ENCODE data around the gene ZNF789.
A peak's percentile ranks its signal among the peaks of the same experiment; 100 is the strongest.
"Not testable (repeated sequence)": the region's sequence is repeated elsewhere in the genome, so short reads cannot be mapped to it uniquely, and the experiment has no call there.

ZNF789 gene

DNA sequence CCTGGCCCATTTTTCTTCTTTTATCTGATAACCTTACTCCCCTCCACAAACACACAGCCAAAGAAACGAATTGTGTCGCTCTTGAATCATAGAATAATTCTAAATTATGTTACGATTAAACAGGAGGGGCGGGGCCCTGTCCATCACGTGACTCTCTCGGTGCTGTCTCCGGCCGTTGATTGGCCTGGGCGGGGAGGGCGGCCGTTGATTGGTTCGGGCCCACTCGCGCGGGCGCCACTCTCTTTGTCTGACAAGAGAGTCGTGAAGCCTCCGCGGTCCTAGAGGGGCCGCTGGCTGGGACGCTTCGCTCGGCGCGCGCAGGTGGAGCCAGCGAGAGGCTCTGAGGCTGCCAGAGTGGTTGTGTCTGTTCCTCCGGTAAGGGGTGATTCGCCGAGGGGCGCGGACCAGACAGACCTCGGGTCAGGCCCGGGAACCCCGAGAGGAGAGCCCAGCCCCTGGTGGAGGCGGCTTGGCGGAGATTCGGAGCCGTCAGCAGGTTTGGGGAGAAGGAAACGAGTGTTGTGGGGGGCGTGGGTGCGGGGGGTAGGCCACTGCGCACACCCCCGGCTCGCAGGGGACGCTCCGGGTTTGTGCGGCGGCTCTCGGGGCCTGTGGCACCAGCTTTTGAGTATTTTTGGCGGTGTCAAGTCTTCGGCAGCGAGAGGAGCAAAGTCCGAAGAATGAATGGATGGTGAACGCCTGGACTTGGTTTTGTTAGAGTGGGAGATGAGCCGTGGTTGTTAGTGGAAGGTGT lies at the start of gene ZNF789:
TSS of gene ZNF789 (plus strand) at position 330 of the 754 bp plus-strand sequence. CDS start 3,567 bp downstream, outside the sequence.
- DNase-seq = peak; percentile 96

DNA sequence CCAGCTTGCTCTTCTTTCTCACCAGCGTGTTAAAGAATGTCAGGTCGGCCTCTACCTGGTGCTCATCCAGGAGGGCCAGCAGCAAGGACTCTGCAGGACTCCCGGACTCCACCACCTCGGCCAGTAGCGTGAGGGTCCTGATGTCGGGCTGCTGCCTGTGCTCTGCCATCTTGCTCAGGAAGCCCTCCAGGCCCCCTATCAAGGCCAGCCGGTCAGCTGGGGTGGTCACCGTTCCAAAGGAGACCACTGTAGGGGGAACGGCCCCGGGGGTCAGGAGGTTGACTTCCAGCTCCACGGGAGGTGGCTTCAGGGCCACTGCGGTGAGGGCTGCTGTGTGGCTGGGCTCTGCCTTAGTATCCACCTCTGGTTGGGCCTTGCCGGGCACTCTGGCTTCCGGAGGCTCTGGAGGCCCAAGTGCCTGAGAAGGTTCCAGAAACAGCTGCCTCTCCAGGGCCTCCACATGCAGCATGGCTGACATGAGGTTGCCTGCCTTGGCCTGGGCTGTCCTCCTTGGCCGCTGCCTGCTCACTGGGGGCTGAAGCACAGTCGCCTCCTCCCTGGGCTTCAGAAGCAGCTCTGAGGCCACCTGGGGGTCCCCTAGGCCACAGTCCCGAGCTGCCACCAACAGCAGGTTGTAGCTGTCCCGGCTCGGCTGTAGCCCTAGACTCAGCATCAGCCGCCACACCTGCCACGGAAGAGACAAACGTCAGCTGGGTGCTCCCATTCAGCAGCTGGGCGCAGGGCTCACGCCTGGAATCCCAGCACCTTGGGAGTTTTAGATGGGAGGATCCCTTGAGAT lies 47.6 kb upstream of the ZNF789 start:
- DNase-seq = no peak

DNA sequence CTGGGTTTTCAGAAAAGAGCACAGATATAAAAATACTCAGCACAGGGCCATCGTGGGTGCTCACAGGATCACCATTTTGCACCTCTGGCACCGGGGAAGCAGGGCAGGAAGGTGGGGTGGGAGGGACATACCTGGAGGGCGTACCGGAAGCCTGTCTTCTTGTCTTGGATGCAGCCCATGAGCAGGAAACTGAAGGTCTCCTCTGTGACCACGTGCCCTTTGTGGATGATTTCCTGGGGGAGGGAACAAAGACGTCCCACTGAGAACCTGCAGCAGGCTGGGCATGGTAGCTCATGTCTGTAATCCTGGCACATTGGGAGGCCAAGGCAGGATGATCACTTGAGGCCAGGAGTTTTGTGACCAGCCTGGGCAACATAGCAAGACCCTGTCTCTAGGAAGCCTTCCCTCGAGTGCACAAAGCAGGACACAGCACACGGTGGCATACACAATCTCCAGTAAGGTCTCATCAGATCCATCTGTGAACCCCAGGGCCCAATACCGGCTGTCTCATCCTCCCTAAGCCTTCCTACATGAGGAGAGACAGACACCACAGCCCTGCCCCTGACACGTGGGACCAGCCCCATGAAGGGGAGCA lies 43.6 kb upstream of the ZNF789 start:
- no peak for DNase-seq

DNA sequence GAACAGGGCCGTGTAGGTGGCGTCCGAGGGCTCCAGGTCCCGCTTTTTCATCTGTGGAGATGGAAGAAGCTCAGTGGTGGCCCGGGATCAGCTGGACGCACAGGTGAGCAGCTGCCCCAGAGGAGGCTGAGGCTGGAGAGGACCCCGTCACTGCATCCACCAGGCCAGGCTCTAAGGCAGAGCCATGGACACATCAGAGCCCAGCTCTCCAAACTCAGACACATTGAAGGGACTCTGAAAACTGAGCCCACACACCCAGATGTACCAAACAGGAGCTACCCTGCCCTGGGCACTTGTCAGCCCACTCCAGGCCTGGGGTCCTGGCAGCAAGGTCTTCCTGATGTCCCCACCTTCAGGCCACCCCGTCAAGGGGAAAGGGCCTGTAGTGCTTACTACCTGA lies 42.9 kb upstream of the ZNF789 start:
- no peak for DNase-seq

DNA sequence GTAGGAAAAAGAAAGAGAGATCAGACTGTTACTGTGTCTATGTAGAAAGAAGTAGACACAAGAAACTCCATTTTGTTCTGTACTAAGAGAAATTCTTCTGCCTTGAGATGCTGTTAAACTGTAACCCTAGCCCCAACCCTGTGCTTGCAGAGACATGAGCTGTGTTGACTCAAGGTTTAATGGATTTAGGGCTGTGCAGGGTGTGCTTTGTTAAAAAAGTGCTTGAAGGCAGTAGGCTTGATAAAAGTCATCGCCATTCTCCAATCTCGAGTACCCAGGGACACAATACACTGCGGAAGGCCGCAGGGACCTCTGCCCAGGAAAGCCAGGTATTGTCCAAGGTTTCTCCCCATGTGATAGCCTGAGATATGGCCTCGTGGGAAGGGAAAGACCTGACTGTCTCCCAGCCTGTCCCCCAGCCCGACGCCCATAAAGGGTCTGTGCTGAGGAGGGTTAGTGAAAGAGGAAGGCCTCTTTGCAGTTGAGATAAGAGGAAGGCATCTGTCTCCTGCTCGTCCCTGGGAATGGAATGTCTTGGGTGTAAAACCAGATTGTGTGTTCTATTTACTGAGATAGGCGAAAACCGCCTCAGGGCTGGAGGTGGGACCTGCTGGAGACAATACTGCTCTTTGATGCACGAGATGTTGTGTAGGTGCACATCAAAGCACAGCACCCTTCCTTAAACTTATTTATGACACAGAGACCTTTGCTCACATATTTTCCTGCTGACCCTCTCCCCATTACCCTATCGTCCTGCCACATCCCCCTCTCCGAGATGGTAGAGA lies 40.7 kb upstream of the ZNF789 start:
- DNase-seq = not testable (repeated sequence)

DNA sequence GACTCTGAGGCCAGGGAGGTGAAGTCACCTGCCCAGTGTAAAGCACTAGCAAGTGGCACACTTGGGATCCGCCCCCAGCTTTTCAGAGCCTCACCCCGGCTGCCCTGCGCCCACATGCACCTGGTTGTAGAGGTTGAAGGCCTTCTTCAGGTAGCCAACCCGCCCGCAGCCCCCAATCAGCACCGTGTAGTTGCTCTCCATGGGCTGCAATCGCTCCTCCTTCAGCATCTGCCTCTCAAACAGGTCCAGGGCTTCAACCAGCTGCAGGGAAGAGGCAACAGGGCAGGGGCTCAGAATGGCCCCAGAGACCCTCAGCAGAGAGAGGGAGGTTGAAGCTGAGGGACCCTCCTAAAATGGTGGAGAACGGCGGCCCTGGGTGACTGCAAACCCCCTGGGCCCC lies 39.5 kb upstream of the ZNF789 start:
- no peak for DNase-seq

DNA sequence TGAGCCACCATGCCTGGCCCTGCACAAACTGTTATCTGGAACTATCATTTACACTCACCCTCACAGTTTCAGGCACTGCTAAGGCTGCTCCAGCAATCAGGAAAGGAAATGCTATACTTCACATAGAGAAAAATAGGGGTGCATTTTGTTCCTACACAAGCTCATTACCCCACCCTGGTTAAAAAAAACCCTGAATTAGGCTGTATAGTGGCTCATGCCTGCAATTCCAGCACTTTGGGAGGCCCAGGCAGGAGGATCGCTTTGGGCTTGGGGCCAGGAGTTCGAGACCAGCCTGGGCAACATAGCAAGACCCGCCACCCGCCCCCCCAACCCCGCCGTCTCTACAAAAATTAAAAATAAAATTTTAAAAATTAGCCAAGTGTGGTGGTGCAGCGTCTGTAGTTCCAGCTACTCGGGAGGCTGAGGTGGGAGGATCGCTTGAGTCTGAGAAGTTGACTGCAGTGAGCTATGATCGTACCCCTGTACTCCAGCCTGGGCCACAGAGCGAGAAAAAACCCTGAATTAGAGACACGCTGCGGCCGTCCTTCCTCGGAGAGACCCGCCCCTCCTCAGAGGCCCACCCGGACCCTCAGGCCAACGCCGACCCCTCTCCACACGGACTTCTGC lies 34.6 kb upstream of the ZNF789 start:
- no peak for DNase-seq

DNA sequence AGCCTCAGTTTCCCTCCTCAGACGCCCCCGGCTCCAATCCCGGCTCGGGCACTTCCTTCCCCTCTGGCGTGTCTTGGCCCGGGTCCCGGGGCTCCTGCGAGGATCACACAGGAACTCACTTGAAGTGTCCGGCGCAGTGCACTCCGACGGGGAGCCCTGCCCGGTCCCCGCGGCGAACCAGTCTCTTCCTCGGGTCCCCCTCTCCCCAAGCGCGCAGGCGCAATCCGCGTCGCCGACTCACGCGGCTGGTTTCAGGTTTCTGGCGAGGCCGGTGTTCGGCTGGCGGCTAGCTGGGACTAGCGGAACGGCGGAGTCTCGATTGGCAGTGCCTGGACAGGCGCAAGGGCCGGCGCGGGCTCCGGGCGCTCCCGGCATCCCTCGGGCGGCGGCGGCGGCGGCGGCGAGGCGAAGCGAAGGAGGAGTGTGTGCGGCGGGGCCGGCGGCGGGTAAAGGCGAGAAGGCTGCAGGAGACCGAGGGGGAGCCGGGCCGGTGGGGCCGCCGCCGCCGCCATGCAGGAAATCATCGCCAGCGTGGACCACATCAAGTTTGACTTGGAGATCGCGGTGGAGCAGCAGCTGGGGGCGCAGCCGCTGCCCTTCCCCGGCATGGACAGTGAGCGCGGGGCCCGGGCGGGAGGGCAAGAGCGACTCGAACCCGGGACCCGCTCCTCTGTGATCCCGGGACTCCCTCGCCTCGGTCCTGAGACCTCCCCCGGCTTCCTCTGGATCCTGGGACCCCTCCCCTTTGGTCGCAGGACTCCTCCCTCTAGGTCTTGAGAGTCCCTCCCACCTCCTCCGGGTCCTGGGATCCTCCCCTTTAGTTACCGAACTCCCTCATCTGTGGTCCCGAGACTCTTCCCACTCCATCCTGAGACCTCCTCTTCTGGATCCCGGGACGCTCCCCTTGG lies 33.9 kb upstream of the ZNF789 start, which contains the start of the genes CPSF4 and PTCD1:
TSS of gene CPSF4 (plus strand) at position 371 of the 908 bp plus-strand sequence. CDS start at position 511, 140 bp downstream.
TSS of gene PTCD1 (minus strand) at position 226 of the 908 bp plus-strand sequence. CDS start 3,556 bp downstream, outside the sequence.
- peak; percentile 92 for DNase-seq

DNA sequence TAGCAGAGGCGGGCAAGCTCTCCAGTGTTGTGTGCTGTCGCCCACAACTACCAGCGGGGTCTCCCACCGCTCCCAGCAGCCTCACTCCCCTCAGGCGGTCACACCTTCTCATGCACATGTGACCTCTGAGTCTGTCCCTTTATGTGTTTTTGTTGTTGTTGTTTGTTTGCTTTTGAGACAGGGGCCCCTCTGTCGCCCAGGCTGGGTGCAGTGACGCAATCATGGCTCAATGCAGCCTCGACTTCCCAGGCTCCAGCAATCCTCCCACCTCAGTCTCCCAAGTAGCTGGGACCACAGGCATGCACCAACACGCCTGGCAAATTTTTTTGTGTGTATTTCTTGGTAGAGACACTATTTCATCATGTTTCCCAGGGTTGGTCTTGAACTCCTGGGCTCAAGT lies 32.5 kb upstream of the ZNF789 start:
- no peak for DNase-seq

DNA sequence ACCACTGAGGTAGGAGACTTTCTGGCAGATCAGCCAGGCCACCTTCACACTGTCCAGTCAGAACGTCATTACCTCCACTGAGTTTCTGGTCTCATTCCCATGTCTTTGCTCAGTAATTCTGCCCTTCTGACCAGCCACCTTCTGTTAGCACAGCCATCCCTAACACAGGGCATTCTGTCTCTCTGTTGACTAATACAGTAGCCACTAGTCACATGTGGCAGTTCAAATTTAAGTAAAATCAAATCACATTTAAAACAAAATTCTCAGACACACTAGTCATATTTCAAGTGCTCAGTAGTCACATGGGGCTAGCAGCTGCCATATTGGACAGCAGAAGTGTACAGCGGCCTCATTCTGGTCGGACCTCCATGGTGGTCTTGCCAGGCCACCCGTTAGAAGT lies 26.6 kb upstream of the ZNF789 start:
- no peak for DNase-seq

DNA sequence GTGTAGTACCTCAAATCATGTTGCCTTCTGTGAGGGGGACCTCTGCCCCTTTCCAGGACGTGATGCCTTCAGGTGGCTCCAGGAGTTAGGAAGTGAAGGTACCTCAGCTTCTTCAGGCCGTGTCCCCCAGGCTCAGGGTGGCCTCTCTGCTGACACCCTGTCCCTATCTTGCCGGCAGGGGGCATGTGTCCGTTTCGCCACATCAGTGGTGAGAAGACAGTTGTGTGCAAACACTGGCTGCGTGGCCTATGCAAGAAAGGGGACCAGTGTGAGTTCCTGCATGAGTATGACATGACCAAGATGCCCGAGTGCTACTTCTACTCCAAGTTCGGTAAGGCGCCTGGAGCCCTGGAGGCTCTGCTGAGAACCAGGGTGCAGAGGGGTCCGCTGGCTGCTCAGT lies 24.7 kb upstream of the ZNF789 start:
- no peak for DNase-seq

DNA sequence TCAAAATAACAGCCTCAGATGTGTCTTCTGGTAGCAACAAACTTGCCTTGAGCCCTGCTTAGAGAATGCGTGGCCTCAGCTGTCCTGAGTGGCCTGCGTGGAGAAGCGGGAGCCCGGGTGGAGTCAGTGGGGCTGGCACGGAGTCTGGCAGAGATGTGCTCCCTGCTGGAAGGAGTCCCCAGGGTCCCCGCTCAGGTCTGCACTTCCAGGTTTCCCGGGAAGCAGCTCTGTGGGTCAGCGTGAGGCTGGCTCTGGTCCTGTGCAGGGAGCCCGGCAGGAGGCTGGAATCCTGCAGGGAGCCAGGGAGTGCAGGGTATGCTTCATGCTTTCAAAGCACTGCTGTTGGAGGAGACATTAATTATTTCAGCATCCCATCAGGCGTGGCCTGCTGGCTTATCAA lies 23.8 kb upstream of the ZNF789 start:
- no peak for DNase-seq

DNA sequence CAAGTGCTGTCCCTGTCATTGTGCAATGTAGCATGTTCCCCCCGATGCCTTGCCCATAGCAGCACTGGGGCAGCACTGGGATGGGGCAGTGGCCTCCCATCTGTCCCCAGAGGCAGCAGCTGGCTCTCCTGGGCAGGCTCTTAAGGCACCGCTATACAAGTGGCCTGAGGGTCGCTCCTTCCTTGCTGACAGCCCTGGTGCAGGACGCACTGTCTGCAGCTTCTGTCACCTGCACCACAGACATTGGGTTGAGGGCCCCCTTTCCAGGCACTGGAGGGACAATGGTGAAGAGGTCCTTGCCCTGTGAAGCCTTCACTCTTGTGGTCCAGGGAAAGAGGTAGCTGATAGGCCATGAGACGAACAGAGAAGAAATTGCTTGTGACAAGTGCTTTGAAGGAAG lies 23.4 kb upstream of the ZNF789 start:
- no peak for DNase-seq

DNA sequence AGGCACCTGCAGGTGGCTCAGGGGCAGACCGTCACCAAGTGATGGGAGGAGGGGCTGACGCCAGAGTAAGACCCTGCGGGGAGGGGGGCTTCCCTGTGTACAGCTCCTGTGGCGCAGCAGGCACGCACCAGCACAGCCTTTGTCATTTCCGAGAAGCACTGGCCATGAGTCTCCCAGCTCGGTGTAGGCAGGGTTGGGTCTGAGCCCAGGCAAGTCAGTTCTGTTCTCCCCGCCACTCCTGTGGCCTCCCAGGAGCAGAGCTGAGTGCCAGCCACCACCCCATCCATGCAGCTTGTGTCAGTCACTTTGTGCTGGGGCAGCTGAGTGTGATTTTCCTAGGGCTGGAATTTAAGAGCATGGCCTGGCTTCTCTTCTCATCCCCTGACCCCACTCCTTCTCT lies 20.8 kb upstream of the ZNF789 start:
- DNase-seq = no peak

DNA sequence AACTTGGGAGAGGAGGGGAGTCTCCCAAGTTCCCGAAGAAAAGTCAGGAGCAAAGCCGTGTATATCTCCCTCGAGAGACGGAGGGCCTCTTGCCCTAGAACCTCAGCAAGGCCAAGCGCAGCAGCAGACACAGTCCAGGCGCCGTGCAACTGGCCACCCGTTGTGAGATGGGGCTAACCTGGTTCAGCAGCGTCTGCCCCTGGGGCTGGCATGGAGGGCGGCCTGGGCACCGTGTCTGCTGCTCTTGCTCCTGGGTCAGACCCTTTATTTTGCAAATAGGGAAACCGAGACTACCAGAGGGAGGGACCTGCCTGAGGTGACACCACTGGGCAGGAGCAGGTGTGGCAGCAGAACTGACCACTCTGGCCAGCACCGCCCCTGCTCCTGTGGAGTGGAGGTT lies 20.1 kb upstream of the ZNF789 start:
- no peak for DNase-seq

DNA sequence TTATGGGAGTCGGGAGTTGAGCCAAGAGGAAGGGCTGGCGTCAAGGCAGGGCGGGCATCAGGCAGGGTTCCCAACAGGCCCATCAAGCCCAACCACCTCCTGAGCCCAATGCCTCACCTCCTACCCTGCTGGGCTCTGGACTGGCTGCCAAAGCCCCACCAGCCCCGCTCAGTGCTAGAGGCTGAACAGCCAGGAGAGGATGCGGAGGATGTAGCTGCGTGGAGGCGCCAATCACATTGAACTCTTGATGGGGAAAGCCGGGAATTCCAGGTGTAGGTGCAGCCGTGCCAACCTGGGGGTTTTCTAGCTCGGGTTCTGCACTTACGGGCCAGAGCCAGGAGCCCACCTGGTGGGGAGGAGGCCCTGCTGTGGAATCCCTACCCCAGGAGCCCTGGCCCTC lies 19.6 kb upstream of the ZNF789 start:
- no peak for DNase-seq

DNA sequence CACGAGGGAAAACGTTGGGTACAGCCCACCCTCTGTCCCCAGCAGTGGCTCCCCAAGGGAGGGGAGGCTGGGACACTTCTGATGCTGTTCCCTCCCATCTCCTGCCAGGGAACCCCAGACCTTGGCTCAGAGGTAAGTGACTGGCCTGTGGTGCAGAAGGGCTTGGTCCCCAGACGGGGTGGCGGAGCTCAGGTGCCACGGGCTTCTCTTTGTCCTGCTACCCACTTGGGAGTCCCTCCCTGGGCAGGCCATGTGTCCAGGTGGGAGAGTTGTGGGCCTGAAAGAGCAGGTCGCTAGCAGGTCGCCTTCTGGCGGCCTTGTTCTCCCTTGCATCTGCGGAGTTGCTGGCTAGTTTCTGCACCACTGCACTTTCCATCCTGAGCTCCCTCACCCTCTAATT lies 16.8 kb upstream of the ZNF789 start:
- no peak for DNase-seq

DNA sequence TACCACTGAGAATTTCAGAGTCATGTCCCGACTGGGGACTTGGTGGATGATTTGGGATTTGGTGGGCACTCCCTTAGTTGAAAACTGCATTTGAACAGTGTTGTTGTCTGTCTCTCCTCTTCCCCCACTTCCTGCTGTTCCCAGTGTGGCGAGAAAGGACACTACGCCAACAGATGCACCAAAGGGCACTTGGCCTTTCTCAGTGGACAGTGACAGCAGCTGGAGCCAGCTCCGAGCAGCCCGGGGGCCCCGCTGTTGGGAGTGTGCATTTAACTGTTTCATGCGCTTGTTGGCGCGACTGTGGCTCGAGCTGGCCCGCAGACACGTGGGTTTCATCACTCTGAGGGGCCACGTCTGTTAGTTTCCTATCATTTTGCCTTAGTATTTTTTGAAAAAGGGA lies 16.4 kb upstream of the ZNF789 start:
- no peak for DNase-seq

DNA sequence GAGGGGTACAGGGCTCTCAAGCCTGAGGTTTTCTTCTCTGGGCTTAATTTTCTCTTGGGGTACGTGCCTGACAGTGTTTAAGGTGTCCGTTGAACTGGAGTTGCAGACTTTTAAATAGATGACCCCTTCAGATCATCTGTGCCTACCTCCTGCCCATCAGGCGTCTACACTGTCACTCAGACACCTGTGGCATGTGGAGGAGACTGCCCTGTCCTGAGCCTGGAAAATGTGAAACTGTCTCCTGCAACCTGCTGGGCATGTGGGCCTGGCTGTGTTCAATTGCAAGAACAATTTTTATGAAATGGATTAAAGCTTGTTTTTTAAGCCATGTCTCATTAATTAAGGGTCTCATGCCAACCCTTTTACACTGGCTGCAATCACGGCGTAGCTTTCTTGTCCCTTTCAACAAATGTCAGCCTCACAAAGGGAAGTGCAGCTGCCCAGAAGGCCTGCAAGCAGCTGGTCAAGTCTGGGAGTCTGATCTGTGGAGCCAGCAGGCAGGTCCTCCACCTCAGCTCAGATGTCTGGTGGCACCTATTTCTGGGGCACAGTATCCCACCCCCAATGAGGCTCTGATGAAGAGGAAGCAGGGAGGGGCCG lies 15.5 kb upstream of the ZNF789 start:
- DNase-seq = no peak

DNA sequence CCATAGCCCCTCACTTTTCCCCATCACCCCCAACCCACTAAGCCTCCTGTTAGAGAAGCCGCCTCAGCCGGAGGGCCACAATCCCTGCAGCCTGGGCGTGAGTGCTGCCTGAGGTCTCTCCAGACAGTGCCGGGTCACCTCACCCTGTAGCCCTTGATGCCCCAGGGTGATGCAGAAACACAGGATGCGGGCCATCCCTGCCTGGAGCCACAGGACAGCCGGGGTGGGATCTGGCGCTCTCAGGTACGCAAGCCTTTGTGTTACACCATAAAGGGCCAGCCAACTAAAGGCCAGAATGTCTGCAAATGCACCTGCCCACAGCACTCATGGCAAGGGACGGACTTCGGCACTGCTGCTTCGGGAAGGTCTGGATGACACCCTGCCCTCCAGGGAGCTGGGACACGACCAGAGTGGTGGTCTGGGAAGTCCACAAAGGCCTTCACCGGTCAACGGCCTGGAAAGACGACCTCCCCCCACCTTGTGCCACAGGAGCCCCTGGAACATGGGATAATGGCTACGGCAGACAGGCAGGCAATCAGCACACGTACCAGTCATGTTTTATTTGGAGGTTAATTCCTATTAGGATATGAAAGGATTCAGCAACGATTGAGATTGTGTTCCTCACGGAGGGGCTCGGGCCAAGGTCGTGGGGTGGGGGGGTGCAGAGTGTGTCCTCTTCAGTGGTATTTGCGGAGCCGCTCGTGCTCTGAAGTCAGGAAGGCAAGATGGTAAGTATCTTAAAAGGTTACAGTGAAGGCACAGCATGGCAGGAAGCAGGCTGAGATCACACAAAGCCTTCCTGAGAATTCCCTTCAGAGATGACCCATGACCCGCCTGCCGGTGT lies 14.8 kb upstream of the ZNF789 start:
- no peak for DNase-seq
